Non-pigmented ciliary epithelial cell (primary cell): Measurements from ENCODE around the gene FAM107B.

ENCODE experiments used
- DNase-seq: peaks from one replicate; pipeline ENCODE4 v3.0.0-alpha.2; 2010; ENCODE audit warnings: low read depth

FAM107B gene

DNA sequence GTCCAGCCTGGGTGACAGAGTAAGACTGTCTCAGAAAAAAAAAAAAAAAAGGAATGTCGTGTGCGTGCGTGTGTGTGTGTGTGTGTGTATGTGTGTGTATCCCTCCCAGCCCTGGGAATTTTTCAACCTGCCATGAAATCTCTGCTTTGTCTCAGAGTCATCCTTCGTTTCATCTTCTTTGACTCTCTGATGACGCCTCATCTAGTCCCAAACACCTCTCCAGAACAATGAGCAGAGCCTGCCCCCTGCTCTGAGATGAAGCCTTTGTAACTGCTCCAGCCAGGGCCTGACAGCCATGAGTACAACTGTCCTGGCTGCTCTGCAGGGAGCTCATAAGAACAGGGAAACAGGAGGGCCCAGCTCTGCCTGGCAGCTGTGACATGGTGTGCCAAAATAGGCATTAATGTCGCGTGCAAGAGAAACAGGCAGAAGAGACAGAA is 149.5 kb downstream of the FAM107B start:
- no peak for DNase-seq

DNA sequence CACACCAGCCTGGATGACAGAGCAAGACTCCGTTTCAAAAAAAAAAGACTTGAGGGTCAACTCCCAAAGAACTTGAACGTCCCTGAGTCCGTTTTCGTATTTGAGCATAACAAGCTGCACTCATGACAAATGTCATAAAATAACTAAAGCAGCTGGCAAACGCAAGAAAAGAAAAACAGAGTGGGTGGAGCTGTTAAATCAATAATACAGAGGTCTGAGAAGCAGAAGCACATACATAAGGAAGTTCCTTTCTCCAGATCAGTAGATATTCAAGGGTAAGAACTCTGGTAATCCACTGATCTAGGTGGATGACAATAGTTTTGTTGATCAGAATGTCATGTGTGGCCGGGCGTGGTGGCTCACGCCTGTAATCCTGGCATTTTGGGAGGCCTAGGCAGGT is 150.1 kb downstream of the FAM107B start:
- no peak for DNase-seq

DNA sequence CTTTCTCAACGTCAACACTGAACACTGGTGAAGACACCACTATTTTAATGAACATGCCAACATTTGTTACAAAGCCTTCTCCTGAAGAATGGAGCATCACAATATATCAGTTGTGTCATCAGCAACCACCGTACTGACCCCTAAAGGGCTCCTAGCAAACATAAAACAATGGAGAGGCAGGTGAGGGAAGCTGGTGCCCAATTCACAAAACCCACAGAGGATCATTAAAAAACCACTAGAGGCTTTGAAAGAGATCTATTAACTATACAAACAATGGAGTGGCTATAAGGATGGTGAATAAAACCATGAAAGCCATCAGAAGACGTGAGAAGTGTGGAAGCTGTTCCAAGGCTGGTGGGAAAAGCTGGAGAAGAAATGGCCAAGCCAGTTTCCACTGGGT is 150.8 kb downstream of the FAM107B start:
- no peak for DNase-seq

DNA sequence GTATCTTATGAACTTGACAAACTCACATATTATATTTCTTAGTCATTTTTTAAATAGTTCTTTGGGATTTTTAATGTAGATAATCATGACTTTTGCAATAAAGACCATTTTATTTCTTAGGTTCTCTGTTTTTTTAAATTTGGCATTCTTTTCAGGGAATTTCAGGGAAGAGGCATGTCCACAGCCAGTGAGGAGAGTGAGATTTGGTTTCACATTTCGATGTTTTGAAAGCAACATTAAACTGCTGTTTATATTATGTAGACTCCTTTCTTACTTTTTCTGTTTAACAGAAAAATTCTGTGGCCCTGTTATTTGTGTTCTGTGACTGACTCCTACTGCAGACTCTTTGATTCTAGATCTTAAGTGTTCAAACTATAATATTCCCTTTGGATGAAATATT is 153.7 kb downstream of the FAM107B start:
- DNase-seq, result no peak

DNA sequence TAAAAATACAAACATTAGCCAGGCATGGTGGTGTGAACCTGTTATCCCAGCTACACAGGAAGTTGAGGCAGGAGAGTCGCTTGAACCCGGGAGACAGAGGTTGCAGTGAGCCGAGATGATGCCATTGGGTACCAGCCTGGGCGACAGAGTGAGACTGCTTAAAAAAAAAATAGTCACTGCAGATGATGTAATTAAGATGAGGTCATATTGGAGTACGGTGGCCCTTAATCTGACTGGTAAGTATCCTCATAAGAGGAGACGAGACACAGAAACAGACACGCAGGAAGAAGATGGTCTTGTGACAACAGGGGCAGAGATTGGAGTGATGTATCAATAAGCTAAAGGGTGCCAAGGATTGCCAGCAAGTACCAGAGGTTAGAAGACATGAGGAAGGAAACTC is 156.0 kb downstream of the FAM107B start:
- DNase-seq, result no peak

DNA sequence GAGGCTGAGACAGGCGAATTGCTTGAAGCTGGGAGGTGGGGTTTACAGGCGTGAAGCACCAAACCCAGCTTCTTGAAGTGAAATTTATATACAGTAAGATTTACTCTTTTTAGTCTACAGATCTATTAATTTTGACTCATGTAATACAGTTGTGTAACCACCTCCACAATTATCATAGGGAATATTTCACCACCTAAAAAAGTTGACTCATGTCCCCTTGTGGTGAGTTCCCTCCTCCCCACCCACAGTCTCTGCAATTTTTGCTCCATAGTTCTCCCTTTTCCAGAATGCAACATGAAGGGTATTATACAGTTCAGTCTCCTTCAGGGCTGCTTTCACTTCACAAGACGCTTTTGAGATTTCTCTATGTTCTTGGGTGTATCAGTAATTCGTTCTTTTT is 156.8 kb downstream of the FAM107B start:
- DNase-seq, result peak; percentile 30

DNA sequence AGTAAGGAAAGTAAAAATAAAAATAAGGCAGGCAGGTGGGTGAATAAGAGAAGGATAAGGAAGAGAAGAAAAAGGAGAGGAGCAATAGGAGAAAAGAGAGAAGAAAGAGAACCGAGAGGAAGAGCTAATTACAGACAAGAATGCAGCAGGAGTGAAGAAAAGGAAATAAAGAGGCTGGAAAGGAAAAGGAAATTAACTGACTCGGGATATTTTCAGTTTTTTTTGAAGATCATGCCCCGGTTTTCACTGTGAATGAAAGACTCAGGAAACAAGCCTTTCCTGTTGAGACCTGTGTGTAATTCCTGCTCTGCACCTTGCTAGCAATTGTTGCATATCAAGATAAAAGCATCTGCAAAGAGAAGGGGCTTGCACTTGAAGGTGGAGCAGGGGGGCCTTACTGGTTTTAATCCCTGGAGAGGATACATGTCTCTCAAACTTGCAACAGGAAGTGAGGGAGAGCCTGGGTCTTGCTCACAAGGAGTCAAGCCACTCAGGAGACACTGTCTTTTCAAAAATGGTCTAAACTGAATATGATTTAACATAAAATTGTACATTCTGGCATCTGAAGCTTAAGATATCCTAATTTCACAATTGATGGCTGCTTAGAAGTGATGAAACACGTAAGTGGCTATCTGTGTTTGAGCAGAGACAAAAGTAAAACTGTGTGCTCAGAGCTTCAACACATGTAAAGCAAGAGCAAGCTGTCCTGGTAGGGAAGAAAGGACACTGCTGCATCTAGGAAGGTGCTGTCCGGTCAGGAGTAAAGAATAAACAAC is 157.6 kb downstream of the FAM107B start:
- no peak for DNase-seq

DNA sequence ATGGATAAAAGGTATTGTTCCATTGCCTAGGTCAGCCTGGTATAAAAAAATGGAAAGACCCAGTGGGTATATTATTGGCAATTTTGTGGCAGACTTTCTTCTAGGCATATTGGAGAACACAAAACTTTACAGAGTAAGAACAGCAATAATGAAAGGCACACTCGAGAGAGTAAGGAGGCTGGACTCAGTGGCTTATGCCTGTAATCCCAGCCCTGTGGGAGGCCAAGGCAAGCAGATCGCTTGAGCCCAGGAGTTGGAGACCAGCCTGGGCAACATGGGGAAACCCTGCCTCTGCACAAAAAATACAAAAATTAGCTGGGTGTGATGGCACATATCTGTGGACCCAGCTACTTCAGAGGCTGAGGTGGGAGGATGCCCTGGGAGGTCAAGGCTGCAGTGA is 158.2 kb downstream of the FAM107B start:
- DNase-seq, result no peak

DNA sequence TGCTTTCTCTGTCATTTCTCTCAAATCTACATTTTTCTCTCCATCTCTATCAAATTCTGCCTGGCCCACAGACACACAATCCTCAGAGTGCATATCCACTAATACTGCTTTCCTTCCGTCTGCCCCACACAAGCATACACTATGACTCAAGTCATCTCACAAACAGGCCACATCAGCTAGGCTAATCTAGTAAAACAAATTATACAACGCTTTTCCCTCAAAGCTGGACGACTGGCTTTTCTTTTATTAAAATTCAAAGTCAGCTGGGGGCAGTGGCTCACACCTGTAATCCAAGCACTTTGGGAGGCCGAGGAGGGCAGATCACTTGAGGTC is 161.1 kb downstream of the FAM107B start:
- DNase-seq, result no peak

DNA sequence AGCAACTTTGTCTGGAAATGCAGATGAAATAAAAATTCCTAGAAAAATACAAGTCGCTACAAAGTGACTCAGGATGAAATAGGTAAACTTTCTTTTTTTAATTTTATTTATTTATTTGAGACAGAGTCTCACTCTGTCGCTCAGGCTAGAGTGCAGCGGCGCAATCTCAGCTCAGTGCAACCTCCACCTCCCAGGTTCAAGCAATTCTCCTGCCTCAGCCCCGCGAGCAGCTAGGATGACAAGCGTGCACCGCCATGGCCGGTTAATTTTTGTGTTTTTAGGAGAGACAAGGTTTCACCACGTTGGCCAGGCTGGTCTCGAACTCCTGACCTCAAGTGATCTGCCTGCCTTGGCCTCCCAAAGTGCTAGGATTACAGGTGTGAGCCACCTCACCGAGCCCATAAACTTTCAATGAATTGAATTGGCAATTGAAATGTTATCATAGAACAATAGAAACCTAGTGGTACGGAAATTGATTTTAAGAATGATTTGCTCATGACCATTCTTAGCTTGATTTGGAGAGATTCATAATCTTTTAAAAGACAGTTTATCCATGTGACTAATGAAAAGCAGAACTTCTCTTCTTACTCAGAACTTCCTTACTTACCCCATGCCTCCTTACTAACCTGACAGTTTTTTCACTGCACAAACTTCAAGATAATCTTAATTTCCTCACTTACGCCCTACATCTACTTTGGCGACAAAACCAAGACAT is 161.7 kb downstream of the FAM107B start:
- DNase-seq, result no peak

DNA sequence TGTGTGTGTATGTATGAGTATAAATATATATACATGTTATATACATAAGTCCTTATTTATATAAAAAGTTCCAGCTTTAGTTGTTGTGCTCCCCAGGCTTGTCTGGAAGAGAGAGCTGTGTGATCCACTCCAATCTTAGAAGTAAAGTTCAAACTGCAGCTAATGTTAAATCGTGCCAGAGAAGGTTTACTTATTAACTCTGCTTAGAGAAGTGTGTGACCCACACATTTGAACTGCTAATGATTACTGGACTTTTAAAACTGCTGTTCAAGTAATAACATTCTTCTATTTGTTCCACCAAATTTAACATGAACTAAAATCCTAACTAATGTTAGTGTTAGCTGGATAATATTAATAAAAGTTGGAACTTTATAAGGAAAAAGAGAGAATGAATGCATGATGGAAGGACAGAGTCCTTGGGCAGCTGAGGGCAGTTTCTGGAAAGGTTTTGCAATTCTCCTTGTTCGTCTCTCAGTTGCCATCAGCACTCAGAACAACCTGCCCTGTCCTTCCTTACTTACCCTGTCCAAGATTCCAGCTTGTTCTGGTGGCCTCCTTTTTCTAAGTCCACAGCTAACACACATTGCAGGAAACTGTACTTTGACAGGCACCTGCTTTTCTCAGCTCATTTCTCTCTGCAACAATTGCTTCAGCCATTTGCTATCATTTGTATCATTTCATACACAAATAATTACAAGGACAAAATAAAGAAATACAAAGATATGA is 162.6 kb downstream of the FAM107B start:
- no peak for DNase-seq

DNA sequence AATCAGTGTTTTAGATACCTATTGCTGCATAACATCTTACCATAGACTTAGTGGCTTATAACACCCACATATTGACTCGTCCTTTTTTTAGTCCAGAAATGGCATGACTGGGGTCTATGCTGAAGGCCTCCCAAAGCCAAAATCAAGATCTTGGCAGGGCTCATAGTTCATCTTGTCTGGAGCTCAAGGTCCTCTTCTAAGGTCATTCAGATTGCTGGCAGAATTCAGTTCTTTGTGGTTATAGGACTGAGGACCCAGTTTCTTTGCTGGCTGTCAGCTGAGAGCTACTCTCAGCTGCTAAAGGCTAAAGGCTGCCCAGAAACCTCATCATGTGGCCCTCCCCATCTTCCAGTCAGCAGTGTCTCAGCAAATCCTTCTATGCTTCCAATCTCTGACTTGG is 165.5 kb downstream of the FAM107B start:
- DNase-seq, result no peak

DNA sequence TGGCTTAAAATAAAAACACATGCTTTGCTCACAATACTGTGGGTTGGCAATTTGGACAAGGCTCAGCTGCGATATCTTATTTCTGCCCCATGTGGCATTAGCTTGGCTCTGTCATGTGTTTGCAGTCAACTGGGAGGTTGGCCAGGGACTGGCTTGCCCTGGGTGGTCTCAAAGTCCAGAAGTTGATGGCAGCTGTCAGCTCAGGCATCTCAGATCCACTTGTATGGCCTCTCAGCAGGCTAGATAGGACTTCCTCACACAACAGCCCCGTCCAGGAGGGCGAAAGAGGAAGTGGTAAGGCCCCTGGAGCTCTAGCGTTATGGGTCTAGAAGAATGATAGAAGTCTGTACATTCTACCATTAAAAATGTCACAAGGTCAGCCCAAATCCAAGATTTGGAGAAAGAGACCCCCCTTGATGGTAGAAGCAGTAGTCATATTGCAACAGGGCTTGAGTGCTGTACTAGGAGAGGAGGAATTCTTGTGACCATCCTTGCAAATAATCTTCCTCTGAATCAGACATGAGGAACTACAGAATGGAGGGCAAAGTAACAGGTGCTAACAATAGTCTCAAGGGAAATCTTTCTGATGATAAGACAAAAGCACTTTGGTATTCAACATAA is 166.2 kb downstream of the FAM107B start:
- no peak for DNase-seq

DNA sequence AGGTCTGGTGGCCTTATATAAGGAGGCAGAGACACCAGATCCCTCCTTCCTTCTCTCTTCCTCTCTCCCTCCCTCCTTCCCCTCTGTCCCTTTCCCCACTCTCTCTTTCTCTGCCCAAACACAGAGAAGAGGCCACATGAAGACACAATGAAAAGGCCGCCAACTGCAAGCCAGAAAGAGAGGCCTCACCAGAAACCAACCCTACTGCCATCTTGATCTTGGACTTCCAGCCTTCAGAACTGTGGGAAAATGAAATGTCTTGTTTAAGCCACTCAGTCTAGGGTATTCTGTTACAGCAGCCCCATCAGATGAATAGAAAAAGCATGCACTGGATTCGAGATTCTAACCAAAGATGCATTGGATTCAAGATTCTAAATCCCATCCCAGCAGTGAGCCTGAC is 168.1 kb downstream of the FAM107B start:
- DNase-seq, result no peak

DNA sequence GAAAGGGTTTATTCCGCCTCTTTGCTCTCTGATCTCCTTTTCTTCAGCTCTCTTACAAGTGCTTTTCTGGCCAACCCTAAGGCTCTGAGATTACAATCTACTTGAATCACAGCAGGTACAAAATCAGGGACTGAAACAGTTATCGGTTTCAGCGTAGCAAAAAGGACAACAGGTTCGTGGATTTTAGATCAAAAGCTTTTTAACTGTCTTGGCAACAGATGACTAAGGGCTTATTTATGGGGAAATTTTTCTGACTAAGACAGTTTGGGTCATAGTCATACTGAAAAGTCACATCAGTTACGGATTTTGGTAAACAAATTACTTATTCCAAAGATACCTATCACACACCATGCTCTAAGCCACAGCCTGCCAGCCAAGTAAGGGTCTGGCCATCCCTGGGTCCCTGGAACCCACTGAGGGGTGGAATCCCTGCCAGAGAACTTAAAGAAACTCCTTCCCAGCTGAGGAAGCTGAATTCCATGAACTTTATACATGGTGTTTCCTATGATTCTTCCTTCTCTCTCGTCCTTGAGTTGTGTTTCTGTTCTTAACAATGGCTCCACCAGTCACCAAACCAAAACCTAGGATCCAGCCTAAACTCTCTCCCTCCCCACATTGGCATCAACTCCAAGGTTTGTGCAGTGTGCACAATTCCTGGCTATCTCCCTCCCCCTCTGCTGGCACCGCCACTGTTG is 169.3 kb downstream of the FAM107B start:
- no peak for DNase-seq

DNA sequence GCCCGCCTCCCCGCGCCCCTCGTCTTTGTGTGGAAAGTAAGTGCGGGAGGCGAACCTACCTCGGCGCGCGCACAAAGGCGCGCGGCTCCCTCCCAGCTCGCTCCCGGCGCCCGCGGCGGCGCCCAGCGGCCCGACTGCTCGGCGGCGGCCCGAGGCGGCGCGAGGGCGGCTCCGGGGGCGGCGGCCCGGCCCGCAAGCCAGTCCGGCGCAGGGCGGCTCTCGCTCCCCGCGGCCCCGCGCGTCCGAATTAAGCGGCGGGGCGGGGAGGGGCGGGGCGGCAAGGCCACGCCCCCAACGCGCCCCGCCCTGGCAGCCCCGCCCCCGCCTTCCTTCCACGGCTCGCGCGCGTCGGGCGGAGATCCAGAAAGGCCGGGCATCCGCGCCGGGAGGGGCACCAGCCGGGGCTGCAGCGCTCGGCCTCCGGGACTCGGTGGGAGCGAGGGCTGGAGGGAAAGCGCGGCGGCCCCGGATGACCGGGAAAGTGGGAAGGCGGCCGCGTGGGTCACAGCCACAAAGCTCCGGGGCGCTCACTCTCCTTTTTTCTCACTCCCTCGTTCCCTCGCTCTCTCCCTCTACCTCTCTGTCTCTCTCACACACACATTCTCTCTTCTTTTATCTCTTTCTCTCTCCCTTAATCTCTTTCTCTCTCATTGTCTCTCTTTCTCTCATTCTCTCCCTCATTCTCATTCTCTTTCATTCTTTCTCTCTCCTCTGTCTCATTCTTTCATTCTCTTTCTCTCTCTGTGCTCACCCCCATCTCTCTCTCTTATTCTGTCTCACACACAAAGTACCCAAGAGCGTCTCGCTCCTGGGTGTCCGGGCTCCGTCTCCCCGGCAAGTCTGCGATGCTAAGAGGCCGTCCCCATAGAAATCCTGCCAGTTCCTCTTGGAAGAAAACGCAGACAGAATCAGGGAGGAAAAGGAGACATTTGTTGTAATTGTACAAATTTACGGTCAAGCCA is 170.2 kb downstream of the FAM107B start:
- DNase-seq, result no peak

DNA sequence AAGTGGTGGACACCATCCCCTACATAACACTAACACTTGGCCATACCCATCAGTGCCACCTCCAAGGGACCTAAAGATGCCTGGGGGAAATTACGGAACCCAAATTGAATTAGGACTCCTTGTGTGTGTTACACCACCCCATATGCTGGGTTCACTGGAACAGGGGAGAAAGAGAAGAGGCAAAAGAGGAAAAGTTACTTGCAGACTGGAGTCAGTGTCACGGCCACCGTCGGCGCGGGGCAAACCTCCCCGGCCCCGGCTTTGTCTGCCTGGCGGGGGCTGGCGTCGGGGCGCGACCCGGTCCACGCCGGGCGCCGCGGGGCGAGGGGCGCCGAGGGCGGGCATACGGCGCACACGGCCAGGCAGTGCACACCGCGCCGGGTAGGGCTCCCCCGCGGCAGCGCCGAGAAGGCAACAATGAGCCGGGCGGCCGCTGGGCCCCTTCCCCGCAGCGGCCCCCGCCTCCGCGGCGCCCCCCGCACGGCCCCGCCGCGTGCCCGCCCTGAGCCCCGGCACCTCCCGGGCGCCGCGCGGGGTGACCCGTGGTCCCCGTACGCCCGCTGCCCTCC is 171.1 kb downstream of the FAM107B start:
- no peak for DNase-seq

DNA sequence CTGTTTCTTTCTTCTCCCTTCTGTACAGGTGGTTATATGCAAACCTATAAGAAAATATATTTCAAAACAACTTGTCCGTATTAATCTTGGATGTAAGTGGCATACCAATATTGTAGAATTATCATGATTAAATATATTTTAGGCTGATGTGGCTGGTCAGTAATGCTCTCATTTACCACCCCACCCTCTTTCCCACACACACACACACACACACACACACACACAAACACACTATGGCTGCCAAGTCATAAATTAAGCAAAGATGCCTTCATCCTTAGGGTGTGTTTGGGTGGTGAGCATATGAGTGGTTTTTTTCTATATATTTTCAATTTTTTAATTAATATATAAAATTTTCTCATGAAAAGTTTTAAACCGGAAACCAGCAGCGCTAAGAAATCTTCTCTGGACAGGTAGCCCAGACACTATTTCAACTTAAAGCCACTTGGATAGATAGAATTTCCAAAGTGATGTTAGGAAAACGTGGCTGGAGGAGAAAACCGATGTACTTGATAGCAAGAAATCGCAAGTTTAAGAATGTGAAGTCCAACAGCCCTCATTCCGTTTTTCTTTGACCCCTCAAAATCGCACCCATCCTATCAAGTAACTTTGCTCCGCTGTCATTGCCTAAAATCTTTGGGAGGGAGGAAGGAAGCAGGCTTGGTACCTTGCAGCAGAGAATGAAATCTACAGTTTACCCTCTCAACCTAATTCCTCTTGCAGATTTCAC is 171.7 kb downstream of the FAM107B start:
- no peak for DNase-seq

DNA sequence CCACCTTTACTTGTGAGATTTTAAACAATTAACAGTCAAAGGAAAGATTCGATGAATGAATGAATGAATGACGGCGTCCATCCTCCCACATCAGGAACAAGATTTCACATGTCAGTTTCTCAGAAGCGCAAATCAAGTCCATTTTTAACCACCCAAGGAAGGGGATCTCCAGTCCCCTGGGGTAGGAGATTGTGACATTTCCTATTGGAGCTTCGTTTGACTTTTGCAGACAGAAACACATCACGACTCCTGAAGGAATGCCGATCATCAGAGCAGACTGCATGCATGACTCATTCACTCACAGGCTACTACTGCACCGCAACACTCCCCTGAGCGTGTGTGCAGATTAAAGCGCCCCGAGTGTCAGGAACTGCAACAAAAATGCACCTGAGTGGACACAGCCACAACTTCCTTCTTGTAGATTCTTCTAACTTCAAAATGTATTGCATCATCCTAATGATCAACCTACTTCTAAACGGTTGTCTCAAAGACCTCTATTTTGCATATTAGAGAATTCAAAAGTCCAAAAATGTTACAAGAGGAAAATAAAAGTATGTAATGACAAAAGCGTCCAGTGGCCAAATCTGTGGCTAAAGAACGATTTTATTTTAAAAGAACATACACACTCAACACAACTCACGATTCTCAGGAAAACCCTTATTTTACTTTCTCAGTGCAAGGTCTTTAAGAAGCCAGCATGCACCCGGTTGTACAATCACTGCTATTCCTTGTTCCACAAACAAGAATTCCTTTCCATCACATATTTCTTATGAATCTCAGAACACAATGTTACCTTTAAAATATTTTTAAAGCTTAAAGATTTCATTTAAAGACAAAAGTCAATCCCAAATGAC is 172.6 kb downstream of the FAM107B start:
- peak; percentile 65 for DNase-seq
